Activated CD4-positive, alpha-beta T cell treated with anti-CD3 and anti-CD28 coated beads for 48 hours (primary cell): Measurements from ENCODE around the gene MYO1A.
"Not testable (repeated sequence)": the region's sequence is repeated elsewhere in the genome, so short reads cannot be mapped to it uniquely, and the experiment has no call there.

ENCODE experiments used
- DNase-seq: peaks from one replicate; pipeline ENCODE4 v3.0.0-alpha.2; 2020

Gene MYO1A

GRCh38 chr12:56991319-56992246 is 58.3 kb downstream of the MYO1A start:
- DNase-seq = no peak

- DNase-seq = no peak
These were observed 59.1 kb downstream of the MYO1A start for GRCh38 chr12:56990648-56991318.

GRCh38 chr12:56989861-56990610 is 59.9 kb downstream of the MYO1A start:
- DNase-seq = no peak

- no peak for DNase-seq
These were observed 61.7 kb downstream of the MYO1A start for GRCh38 chr12:56988207-56988739.

GRCh38 chr12:56987551-56988053 is 62.3 kb downstream of the MYO1A start:
- peak; percentile 85 for DNase-seq

GRCh38 chr12:56987011-56987410 is 62.9 kb downstream of the MYO1A start:
- DNase-seq = no peak

- peak; percentile 46 for DNase-seq
These were observed 64.2 kb downstream of the MYO1A start for GRCh38 chr12:56985714-56986113.

GRCh38 chr12:56983386-56983785 is 66.5 kb downstream of the MYO1A start:
- DNase-seq = no peak

- not testable (repeated sequence) for DNase-seq
These were observed 67.2 kb downstream of the MYO1A start for GRCh38 chr12:56982578-56983236.

- no peak for DNase-seq
These were observed 68.9 kb downstream of the MYO1A start for GRCh38 chr12:56980941-56981530.

GRCh38 chr12:56980268-56980667 is 69.7 kb downstream of the MYO1A start:
- DNase-seq = no peak

GRCh38 chr12:56979628-56980027 is 70.3 kb downstream of the MYO1A start:
- DNase-seq = no peak
